Measurements from ENCODE around the gene SH3RF3.

- TF ChIP-seq USF2 (IDR thresholded peaks at IDR 0.05; ENCODE audit: borderline replicate concordance, low read depth, low read length) (no peak), CTCF (IDR thresholded peaks at IDR 0.05) (no peak), FOSL2 (IDR thresholded peaks at IDR 0.05; ENCODE audit: borderline replicate concordance, low read depth) (no peak), YY1 (IDR thresholded peaks at IDR 0.05; ENCODE audit: low read depth) (no peak), RCOR1 (IDR thresholded peaks at IDR 0.05; ENCODE audit: low read length) (no peak), RAD21 (IDR thresholded peaks at IDR 0.05; ENCODE audit: low read length) (no peak), SMC3 (IDR thresholded peaks at IDR 0.05; ENCODE audit: low read depth, low read length) (no peak), EZH2phosphoT487 (IDR thresholded peaks at IDR 0.05; ENCODE audit: borderline replicate concordance, low read depth) (no peak), TCF12 (IDR thresholded peaks at IDR 0.05) (no peak), TAF1 (IDR thresholded peaks at IDR 0.05; ENCODE audit: borderline replicate concordance, low read depth, low read length) (no peak), ELF1 (IDR thresholded peaks at IDR 0.05) (no peak)
Measured at GRCh38 chr2:109086743-109087020, 42.3 kb upstream of the SH3RF3 start.

Data from SK-N-SH (cell line).